ENCODE data around the gene GID4.
"Not testable (repeated sequence)": the region's sequence is repeated elsewhere in the genome, so short reads cannot be mapped to it uniquely, and the experiment has no call there.

The GID4 gene

DNA sequence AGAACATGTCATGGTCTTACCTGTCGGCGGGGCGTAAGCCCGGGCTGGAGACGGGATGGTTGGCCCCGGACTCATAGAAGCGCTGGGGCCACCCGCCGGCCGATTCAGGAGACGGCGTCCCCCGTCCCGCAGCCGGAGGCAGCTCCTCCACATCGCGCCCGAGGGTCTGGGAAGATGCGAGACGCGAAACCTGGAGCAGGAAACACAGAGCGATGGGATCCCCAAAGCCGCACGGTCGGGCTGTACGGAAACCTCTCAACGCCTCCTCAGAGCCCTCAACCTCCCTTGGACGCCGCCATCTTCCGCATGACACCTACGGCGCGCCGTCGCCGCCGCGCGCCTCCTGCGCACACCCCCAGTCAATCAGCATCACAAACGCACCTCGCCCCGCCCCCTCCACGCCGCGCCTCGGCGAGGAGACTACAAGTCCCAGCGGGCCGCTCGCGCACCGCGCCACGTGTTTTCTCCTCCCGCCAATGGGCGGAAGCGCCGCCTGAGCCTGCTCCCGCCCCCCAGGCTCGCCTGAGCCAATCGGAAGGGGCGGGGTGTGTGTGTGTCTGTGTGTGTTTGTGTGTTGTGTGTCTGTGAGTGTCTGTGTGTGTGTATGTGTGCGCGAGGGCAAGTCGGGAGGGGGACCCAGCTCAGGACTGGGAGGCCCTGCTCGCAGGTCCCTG, at the start of gene GID4, which contains the start of gene ATPAF2:
TSS of gene GID4 (plus strand) at position 548 of the 674 bp plus-strand sequence. CDS start at position 605, 57 bp downstream.
TSS of gene ATPAF2 (minus strand) at position 308 of the 674 bp plus-strand sequence. CDS start at position 153, 155 bp downstream.
- peak; percentile 100 for DNase-seq

DNA sequence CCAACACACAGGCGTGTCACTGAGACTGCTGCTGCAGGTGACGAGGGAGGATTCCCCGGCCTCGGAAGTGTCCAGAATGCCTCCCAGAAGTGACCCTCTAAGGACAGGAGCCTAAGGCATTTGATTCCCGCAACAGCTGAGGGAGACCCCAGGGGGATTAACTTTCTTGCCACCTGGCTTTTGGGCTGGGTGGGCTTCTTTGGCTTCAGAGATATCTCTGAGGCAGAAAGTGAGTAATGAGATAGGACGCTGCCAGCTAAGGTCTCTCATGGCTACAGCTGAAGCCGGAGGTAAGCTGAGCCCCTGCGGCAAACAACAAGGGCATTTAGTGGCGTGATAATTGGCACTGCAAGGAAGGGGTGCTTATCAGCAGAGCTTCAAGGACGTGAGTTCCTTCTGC, 49.6 kb upstream of the GID4 start:
- DNase-seq, result no peak

DNA sequence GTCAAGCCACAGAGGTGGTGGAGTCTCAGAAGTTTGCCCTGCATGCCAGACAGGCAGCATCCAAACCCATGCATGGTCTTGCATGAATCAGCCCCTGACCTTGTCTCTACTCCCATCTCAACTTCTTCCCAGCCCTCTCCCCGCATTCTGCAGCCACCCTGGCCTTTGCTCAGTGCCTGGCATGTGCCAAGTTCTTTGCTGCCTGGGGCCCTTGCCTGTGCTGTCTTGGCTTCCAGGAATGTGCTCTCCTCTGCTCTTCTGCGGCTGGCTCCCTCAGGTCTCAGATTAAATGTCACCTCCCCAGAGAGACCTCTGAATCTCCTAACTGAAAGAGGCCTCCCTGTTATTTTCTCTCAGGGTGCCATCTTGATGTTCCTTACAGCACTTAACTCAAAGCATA, 48.9 kb upstream of the GID4 start:
- DNase-seq, result no peak

GRCh38 chr17:17993366-17993765, 45.8 kb upstream of the GID4 start:
- DNase-seq, result no peak

DNA sequence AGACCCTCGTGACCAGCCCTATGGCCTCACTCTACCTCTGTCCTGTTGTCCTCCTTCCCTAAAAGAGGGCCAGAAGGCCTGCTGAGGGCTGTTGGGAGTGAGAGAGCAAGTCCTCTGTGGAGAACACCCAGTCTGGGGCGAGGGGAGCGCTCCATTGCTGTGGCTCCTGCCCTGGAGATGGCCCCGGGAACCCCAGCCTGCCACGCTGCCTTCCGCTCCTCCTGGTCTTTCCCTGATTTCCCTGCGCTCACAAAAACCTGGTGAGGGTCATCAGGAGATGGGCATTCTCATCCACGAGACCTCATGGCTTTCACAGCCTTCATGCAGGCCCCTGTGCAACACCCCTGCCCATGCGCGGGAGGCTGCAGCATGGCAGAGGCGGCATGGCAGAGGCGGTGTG, 45.4 kb upstream of the GID4 start:
- DNase-seq, result no peak

DNA sequence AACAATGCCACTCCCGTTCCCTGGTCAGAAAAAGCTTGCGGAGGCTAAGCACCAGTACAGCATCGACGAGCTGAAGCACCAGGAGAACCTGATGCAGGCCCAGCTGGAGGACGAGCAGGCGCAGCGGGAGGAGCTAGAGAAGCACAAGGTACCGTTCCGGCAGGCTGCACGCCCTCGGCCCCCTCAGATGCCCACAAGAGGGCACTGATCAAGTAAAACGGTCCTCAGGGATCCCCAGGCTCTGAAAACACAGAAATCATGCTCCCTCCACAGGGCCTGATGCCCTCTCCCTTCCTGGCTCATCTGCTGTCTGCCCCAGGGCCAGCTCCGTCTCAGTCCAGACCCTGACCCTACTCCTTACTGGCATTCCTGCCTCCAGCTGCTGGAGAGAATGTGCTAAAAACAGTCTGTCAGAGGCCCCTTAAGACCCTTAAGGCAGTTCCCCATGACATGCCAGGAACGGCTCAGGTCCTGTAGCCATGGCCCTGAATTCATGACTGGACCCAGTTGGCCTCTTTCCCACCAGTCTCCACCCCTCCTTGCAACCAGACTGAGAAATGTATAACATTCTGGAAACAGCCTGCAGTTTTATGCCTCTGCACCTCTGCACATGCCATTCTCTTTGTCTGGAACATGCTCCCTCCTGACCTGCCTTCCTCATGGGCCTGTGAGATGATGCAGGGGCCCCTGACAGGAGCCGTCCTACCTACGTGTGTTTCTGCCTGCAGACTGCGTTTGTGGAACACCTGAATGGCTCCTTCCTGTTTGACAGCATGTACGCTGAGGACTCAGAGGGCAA, 44.7 kb upstream of the GID4 start:
- no peak for DNase-seq

GRCh38 chr17:17995887-17996286, 43.3 kb upstream of the GID4 start:
- DNase-seq, result not testable (repeated sequence)

GRCh38 chr17:17998934-17999333, 40.3 kb upstream of the GID4 start:
- DNase-seq, result no peak

- no peak for DNase-seq
Observed at GRCh38 chr17:17999364-18000029, 39.7 kb upstream of the GID4 start.

GRCh38 chr17:18000030-18000408, 39.2 kb upstream of the GID4 start:
- DNase-seq, result no peak

- no peak for DNase-seq
Observed at GRCh38 chr17:18002171-18002570, 37.0 kb upstream of the GID4 start.

DNA sequence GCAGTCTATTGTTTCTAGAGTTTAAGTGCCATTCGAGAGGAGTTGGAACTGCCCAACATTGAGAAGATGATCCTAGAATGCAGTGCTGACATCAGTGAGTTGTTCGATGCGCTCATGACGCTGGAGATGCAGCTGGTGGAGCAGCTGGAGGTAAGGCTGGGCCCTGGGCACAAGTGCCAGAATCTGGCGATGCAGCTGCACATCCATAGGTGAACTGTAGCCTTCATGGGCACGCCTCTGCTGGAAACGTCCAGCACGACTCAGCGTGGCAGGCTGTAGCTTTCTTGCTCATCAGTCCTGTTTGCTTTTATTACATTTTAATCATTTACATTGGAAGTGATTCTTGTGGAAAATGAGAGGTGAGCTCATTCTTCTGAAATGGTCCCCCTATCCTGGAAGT, 34.9 kb upstream of the GID4 start:
- no peak for DNase-seq

DNA sequence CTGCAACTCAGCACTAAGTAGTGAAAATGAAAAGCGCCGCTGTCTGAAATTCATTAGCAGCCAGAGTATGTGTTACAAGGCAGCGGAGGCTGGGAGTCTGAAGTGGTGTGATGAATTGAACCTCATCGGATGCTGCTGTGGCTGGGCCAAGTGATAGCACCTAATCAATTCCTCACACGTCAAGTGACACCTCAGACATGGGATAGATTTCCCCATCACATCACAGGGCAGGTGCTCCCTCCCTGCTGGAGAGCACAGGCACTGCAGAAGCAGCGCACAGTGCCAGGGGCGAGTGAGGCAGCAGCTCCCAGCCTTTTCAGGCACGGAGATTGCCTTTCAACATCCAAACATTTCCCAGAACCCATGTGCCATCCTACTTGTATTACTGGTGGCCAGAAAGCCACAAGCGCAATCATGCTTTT, 34.3 kb upstream of the GID4 start:
- DNase-seq, result no peak

GRCh38 chr17:18005496-18005895, 33.7 kb upstream of the GID4 start:
- DNase-seq, result no peak

GRCh38 chr17:18006495-18007239, 32.5 kb upstream of the GID4 start:
- DNase-seq, result no peak

DNA sequence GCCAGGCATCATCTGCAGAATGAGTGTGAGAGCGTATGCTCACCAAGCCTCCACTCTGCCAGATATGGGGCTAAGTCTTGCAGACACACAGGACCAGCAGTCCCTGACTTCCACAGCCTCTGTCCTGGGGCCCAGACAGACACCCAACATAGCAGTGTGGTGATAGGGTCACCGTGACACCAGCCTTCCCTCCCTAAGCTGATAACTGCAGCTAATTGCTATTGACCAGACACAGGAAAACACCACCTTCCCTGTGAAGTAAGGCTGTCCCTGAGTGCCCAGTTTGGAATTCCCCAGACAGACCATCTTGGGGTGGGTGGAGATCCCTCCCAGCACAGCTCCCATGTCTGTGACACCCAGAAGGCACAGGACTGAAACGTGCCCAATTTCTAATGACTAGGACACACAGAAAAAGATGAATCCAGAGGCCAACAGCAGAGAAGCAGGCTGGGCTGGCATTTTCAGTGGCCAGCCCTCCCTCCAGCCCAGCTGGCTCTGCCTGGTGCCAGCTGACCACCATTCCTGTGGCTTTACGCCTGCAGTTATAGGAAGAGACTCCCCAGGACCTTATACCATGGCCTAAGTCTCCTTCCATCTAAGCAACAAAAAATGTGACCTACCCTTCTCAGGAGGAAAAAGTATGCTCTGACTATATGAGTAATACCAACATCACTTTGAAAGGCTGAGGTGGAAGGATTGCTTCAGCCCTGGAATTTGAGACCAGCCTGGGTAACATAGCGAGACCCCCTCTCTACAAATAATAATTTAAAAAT, 30.5 kb upstream of the GID4 start:
- no peak for DNase-seq

DNA sequence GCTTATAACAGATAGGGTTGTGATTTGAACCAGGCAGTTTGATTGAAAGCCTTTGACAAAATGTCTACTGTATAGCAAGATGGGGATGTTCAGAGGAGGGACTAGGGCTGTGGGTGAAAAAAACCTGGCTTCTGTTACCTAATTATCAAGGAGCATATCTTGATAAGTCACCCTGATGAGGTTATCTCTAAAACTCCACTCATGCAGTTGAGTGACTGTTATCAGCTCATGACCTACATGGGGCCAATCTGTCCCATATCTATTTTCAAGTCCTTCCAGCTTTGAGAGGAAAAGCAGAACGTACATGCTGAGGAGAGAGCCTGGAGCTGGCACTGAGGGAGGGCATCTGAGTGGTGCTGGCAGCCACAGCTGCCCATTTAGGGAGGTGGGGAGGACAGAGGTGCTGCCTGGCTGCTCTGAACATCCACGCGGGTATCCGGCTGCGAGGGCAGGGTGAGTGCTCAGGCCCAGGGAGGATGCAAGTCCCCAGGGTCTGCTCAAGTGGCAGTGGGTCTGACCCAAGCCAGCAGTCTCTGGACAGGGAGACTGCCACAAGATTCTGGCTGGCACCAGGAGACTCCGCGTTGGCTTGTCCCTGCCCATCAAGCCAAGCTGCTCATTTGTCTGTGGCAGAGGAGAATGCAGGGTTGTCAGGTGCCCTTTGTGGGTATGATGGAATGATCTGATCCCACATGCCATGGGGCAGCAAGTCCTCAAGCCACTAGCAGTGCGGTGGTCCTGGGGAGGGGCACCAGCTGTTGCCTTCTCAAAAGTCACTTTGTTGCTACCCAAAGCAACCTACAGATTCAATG, 29.4 kb upstream of the GID4 start:
- no peak for DNase-seq

GRCh38 chr17:18011286-18011685, 27.9 kb upstream of the GID4 start:
- DNase-seq, result no peak

DNA sequence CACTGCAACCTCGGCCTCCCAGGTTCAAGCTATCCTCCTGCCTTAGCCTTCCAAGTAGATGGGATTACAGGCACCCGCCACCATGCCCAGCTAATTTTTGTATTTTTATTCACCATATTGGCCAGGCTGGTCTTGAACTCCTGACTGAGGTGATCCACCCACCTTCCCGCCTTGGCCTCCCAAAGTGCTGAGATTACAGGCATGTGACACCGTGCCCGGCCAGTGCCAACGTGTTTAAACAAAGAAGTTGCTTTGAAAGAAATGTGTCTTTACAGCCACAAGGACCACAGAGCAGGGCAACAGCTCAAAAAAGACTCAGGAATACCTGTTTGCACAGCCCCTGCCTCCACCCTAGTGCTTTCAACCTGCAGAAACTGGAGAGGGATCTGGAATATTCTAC, 25.2 kb upstream of the GID4 start:
- no peak for DNase-seq

- DNase-seq, result no peak
Observed at GRCh38 chr17:18015593-18015992, 23.6 kb upstream of the GID4 start.

GRCh38 chr17:18016426-18016825, 22.8 kb upstream of the GID4 start:
- no peak for DNase-seq
